CD14-positive monocyte (primary cell): ENCODE measurements around the gene UTP25. TPM values are rescaled to one million over a fixed set of nuclear protein-coding genes. Genes with fewer than 3 reads are reported as not detected.
A peak's percentile ranks its signal among the peaks of the same experiment; 100 is the strongest.

Experiments
- DNase-seq, 3 donors: peaks; one replicate each; pipeline ENCODE4 v3.0.0-alpha.2; 2011 to 2022
- H2AFZ ChIP-seq: 2 replicates; pipeline ENCODE4 v1.6.0; 2012; ENCODE audit warnings: mild to moderate bottlenecking, low read depth, low read length, inconsistent platforms; ENCODE audit not compliant: insufficient read depth, poor library complexity, severe bottlenecking
- H3K27ac ChIP-seq, 2 donors: 1 replicate in 1 of 2; 2 replicates in 1 of 2; pipeline ENCODE4 v1.5.1; 2012 to 2013; ENCODE audit warnings: low read length in 2 of 2, control low read depth in 1 of 2, inconsistent platforms in 1 of 2, low read depth in 1 of 2, mild to moderate bottlenecking in 1 of 2
- H3K27me3 ChIP-seq, 2 donors: one replicate each; pipeline versions ENCODE4 v1.6.0 to v1.6.1; 2011 to 2013; ENCODE audit warnings: low read length in 2 of 2; ENCODE audit not compliant: control insufficient read depth in 2 of 2, insufficient read depth in 2 of 2
- H3K36me3 ChIP-seq, 2 donors: replicated peaks in 1 of 2; 1 replicate in 1 of 2; 2 replicates in 1 of 2; pipeline versions ENCODE4 v1.5.1 to v1.6.1; 2012 to 2013; ENCODE audit warnings: low read length in 2 of 2, control low read depth in 1 of 2, inconsistent platforms in 1 of 2, mild to moderate bottlenecking in 1 of 2; ENCODE audit not compliant: insufficient read depth in 2 of 2, control insufficient read depth in 1 of 2
- H3K4me1 ChIP-seq, 2 donors: 1 replicate in 1 of 2; 2 replicates in 1 of 2; pipeline versions ENCODE4 v1.5.1 to v1.6.1; 2012 to 2013; ENCODE audit warnings: low read length in 2 of 2, control low read depth in 1 of 2, inconsistent platforms in 1 of 2, mild to moderate bottlenecking in 1 of 2, moderate library complexity in 1 of 2; ENCODE audit not compliant: insufficient read depth in 2 of 2, control insufficient read depth in 1 of 2
- H3K4me2 ChIP-seq: replicated peaks from 2 replicates; pipeline ENCODE3; 2012; ENCODE audit warnings: low read length, moderate library complexity, mild to moderate bottlenecking; ENCODE audit not compliant: poor library complexity, severe bottlenecking; ENCODE audit errors: extremely low read depth
- H3K4me3 ChIP-seq, 3 experiments: fragments of 200-600 bp in 1 of 3; sonication (generic) in 1 of 3; replicated peaks in 1 of 3; 1 replicate in 2 of 3; 2 replicates in 1 of 3; pipeline ENCODE4 v1.5.1; 2011 to 2013; ENCODE audit warnings: low read length in 3 of 3, mild to moderate bottlenecking in 3 of 3, control low read depth in 2 of 3, low read depth in 2 of 3, inconsistent platforms in 1 of 3, moderate library complexity in 1 of 3
- H3K79me2 ChIP-seq: 2 replicates; pipeline ENCODE4 v1.6.0; 2012; ENCODE audit warnings: mild to moderate bottlenecking, control low read depth, inconsistent platforms, low read length, moderate library complexity; ENCODE audit not compliant: insufficient read depth
- H3K9ac ChIP-seq: 2 replicates; pipeline ENCODE4 v1.6.0; 2017; ENCODE audit warnings: low read length, mild to moderate bottlenecking; ENCODE audit not compliant: insufficient read depth, poor library complexity, severe bottlenecking
- H3K9me3 ChIP-seq, 2 donors: replicated peaks in 1 of 2; 1 replicate in 1 of 2; 2 replicates in 1 of 2; pipeline versions ENCODE4 v1.5.1 to v1.6.1; 2012 to 2013; ENCODE audit warnings: low read length in 2 of 2, control low read depth in 1 of 2; ENCODE audit not compliant: control insufficient read depth in 1 of 2, insufficient read depth in 1 of 2
- H4K20me1 ChIP-seq: 2 replicates; pipeline ENCODE4 v1.6.0; 2012; ENCODE audit warnings: mild to moderate bottlenecking, low read length, control low read depth, moderate library complexity; ENCODE audit not compliant: insufficient read depth
- H3K27ac Mint-ChIP-seq, 7 donors: one replicate each; pipeline ENCODE4 v1.8.0; 2020; ENCODE audit warnings: mild to moderate bottlenecking in 7 of 7, mixed read lengths in 7 of 7, moderate library complexity in 6 of 7, inconsistent platforms in 2 of 7
- H3K27me3 Mint-ChIP-seq, 3 donors: one replicate each; pipeline ENCODE4 v1.8.0; 2021 to 2022; ENCODE audit warnings: low read depth in 3 of 3, mild to moderate bottlenecking in 3 of 3, mixed read lengths in 3 of 3, moderate library complexity in 3 of 3, inconsistent platforms in 1 of 3
- H3K36me3 Mint-ChIP-seq, 2 donors: one replicate each; pipeline ENCODE4 v1.8.0; 2020; ENCODE audit warnings: mixed read lengths in 2 of 2, inconsistent platforms in 1 of 2, mild to moderate bottlenecking in 1 of 2
- H3K4me1 Mint-ChIP-seq: one replicate; pipeline ENCODE4 v1.8.0; 2020; ENCODE audit warnings: mild to moderate bottlenecking, mixed read lengths
- H3K4me3 Mint-ChIP-seq, 2 donors: one replicate each; pipeline ENCODE4 v1.8.0; 2020; ENCODE audit warnings: mild to moderate bottlenecking in 2 of 2, mixed read lengths in 2 of 2, moderate library complexity in 1 of 2
- H3K9me3 Mint-ChIP-seq, 7 donors: one replicate each; pipeline ENCODE4 v1.8.0; 2020 to 2022; ENCODE audit warnings: mixed read lengths in 7 of 7, mild to moderate bottlenecking in 6 of 7, moderate library complexity in 6 of 7, inconsistent platforms in 2 of 7
- WGBS: methylation state at CpG from one replicate; pipeline ENCODE4 v1.1.5; 2013; ENCODE audit warnings: missing lambda C conversion rate; ENCODE audit not compliant: insufficient coverage; 5-methylcytosine and 5-hydroxymethylcytosine counted together
- intact Hi-C, 2 donors: fragments of 100-400 bp; cut with micrococcal nuclease; formaldehyde crosslinking; loops; one replicate each; pipeline versions ENCODE4 v1.15.0 to v1.15.1; 2023
- polyA plus RNA-seq, 3 donors: library from polyadenylated mRNA; depleted of rRNA in 1 of 3; unstranded in 2 of 3; stranded (reverse) in 1 of 3; fragments of 300-500 nt in 2 of 3; fragments of >200 nt in 1 of 3; fragmentation: Illumina TruSeq in 2 of 3; gene quantifications; 1 replicate in 2 of 3; 2 replicates in 1 of 3; pipeline ENCODE4 v1.2.3, GENCODE V29; 2012 to 2021
- TF ChIP-seq, protein P1 (sequence below): fragments of 200-600 bp; IDR thresholded peaks from one replicate; pipeline ENCODE4 v1.8.0; 2022; ENCODE audit warnings: antibody characterized with exemption, mild to moderate bottlenecking

Gene UTP25
- polyA plus RNA-seq, 3 donors = 0.98 to 1.4 (median 1.1) TPM

DNA sequence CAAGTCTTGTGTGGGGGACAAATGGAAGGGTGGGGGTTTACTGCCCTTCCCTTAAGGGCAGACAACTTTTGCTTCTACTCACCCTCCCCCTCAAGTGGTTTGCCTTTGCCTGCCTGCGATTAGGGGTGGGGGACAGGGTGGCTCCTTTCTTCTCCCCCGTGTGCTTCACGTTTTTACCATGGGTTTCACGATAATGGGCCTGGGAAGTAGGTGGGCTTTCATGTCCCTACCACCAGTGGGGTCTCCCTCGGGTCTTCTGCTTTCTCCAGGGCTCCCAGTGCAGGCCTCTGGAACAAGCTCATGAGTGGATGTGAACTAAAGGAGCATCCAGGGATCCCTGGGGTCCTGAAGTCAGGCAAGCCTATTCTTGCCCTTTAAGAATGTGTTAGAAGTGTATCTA, 21.6 kb downstream of the UTP25 start:
- DNase-seq = no peak
- Histone ChIP-seq H4K20me1 (no peaks in the 10 kb centered on the region), H2AFZ (no peak overlapping the region), H3K27ac (no peak overlapping the region), H3K9me3 (no peaks in the 10 kb centered on the region), H3K36me3 (peaks cover 79 to 98% of the 10 kb centered on the region in 2 donors), H3K9ac (no peak overlapping the region), H3K4me3 (no peak overlapping the region), H3K79me2 (no peaks in the 10 kb centered on the region), H3K27me3 (no peaks in the 10 kb centered on the region), H3K4me2 (no peak overlapping the region), H3K4me1 (peaks cover 0 to 2% of the 10 kb centered on the region in 2 donors)
- intact Hi-C loops = no loop called here
- Mint-ChIP-seq H3K36me3 (peaks cover 89 to 90% of the 10 kb centered on the region in 2 donors), H3K4me3 (no peak overlapping the region), H3K27me3 (no peaks in the 10 kb centered on the region), H3K27ac (peak overlapping the region in 2 of 7 donors; percentile 10 to 66), H3K9me3 (no peaks in the 10 kb centered on the region), H3K4me1 (peaks cover 6% of the 10 kb centered on the region)
- TF ChIP-seq, protein P1, sequence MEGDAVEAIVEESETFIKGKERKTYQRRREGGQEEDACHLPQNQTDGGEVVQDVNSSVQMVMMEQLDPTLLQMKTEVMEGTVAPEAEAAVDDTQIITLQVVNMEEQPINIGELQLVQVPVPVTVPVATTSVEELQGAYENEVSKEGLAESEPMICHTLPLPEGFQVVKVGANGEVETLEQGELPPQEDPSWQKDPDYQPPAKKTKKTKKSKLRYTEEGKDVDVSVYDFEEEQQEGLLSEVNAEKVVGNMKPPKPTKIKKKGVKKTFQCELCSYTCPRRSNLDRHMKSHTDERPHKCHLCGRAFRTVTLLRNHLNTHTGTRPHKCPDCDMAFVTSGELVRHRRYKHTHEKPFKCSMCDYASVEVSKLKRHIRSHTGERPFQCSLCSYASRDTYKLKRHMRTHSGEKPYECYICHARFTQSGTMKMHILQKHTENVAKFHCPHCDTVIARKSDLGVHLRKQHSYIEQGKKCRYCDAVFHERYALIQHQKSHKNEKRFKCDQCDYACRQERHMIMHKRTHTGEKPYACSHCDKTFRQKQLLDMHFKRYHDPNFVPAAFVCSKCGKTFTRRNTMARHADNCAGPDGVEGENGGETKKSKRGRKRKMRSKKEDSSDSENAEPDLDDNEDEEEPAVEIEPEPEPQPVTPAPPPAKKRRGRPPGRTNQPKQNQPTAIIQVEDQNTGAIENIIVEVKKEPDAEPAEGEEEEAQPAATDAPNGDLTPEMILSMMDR = no peak
- no CpG with 5 or more reads among the region's 5 CpGs for WGBS

DNA sequence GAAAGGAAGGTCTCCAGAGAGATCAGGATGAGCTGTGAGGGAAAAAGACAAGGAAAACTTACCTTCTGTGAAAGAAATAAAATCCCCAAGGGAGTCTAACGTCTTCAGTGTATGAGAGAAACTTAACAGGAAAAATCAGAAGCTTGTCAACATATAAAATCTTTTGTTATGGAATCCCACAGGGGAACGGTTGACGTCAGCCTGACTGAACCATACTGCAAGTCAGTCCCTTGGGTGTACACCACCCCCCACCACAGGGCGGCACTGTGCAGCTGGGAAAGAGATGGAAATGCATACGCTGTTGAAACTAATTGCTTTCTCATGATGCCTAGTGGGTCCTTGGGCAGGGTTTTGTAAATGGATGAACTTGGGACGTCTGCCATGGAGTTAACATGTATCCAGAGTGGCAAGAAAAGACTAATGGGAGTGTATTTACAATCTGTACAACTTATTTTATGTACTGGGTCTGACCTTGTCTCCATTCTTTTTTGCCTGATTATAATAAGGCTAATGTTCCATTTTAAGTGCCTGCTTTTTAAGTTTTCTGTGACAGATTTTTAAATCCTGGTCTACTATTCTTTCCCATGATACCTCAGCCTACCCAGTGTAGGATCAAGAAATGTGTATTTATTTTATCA, 22.7 kb downstream of the UTP25 start:
- Mint-ChIP-seq H3K27ac (no peak overlapping the region), H3K36me3 (peaks cover 80% of the 10 kb centered on the region in 2 donors)
- no peak for DNase-seq

More for the DNA sequence above, 22.7 kb downstream of the UTP25 start:
- TF ChIP-seq, protein P1 = peak; percentile 13
- no peaks in the 10 kb centered on the region for H3K79me2 ChIP-seq
- H3K27me3 ChIP-seq = no peaks in the 10 kb centered on the region
- H3K36me3 ChIP-seq = peaks cover 72 to 89% of the 10 kb centered on the region in 2 donors
- peaks cover 12% of the 10 kb centered on the region for H3K4me1 Mint-ChIP-seq
- H3K9me3 Mint-ChIP-seq = no peaks in the 10 kb centered on the region
- no peaks in the 10 kb centered on the region for H3K27me3 Mint-ChIP-seq
- no peaks in the 10 kb centered on the region for H4K20me1 ChIP-seq
- H3K4me2 ChIP-seq = no peak overlapping the region
- 63% methylated on average over 2 of the region's 6 CpGs for WGBS
- H2AFZ ChIP-seq = no peak overlapping the region
- H3K4me1 ChIP-seq = peaks cover 0 to 7% of the 10 kb centered on the region in 2 donors
- H3K9me3 ChIP-seq = no peaks in the 10 kb centered on the region
- H3K9ac ChIP-seq = no peak overlapping the region
- intact Hi-C loops = no loop called here
- no peak overlapping the region for H3K4me3 ChIP-seq
- H3K4me3 Mint-ChIP-seq = no peak overlapping the region
- no peak overlapping the region for H3K27ac ChIP-seq
